ENCODE results near the gene DDX43.

DNA sequence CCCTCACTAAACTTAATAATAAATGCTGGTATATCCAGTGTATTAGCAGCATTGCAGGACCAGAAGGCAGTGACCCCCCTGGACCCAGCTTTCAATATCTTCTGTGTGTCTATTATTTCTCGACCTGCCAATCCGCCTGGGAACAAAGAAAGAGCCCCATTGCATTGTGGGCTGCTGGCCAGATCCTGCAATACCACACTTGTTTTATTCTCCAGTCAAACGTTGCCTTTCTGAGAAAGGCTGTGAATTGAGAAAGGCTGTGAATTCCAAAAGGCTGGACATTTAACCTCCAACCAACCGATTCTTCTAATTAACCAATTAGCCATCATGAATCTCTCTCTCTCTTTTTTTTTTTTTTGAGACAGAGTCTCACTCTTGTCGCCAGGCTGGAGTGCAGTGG lies 65.4 kb downstream of the DDX43 start:
- TF ChIP-seq POLR2AphosphoS5 (IDR thresholded peaks at IDR 0.05) (no peak), POLR2A (IDR thresholded peaks at IDR 0.05) (no peak)
- TF ChIP-seq, protein P1, sequence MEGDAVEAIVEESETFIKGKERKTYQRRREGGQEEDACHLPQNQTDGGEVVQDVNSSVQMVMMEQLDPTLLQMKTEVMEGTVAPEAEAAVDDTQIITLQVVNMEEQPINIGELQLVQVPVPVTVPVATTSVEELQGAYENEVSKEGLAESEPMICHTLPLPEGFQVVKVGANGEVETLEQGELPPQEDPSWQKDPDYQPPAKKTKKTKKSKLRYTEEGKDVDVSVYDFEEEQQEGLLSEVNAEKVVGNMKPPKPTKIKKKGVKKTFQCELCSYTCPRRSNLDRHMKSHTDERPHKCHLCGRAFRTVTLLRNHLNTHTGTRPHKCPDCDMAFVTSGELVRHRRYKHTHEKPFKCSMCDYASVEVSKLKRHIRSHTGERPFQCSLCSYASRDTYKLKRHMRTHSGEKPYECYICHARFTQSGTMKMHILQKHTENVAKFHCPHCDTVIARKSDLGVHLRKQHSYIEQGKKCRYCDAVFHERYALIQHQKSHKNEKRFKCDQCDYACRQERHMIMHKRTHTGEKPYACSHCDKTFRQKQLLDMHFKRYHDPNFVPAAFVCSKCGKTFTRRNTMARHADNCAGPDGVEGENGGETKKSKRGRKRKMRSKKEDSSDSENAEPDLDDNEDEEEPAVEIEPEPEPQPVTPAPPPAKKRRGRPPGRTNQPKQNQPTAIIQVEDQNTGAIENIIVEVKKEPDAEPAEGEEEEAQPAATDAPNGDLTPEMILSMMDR (IDR thresholded peaks at IDR 0.05), result no peak
